Cardiac muscle cell (in vitro differentiated cells and primary cell): Measurements from ENCODE around the gene SLC25A48. TPM values are rescaled to one million over a fixed set of nuclear protein-coding genes. Genes with fewer than 3 reads are reported as not detected.

Source experiments
- DNase-seq, 2 donors: peaks; one replicate each; pipeline versions ENCODE4 v3.0.0 to v3.0.0-alpha.2; 2010 to 2017; ENCODE audit warnings: low read depth in 1 of 2, low spot score in 1 of 2
- H3K27ac ChIP-seq: fragments of 200-600 bp; sonication (generic); 2 replicates; pipeline ENCODE4 v1.5.1; 2016
- H3K27me3 ChIP-seq: fragments of 200-600 bp; sonication (generic); 2 replicates; pipeline ENCODE4 v1.6.0; 2016; ENCODE audit warnings: control low read depth
- H3K36me3 ChIP-seq: fragments of 200-600 bp; sonication (generic); 2 replicates; pipeline ENCODE4 v1.5.1; 2016; ENCODE audit warnings: control low read depth
- H3K4me1 ChIP-seq: fragments of 200-600 bp; sonication (generic); 2 replicates; pipeline ENCODE4 v1.8.1; 2017; ENCODE audit warnings: low read depth, mild to moderate bottlenecking, mixed run types
- H3K4me3 ChIP-seq: fragments of 200-600 bp; sonication (generic); 2 replicates; pipeline ENCODE4 v1.5.1; 2016; ENCODE audit warnings: mild to moderate bottlenecking
- H3K9me3 ChIP-seq: fragments of 200-600 bp; sonication (generic); 2 replicates; pipeline ENCODE4 v1.5.1; 2017; ENCODE audit warnings: low read depth, mild to moderate bottlenecking, control low read depth
- polyA plus RNA-seq: library from polyadenylated mRNA; unstranded; fragments of >200 nt; fragmentation: Nextera tagmentation; extraction: Ambion mirVana; gene quantifications from 2 replicates; pipeline ENCODE4 v1.2.1, GENCODE V29; 2016
- total RNA-seq: library from RNA; depleted of rRNA; stranded (reverse); fragments of >200 nt; gene quantifications from 2 replicates; pipeline ENCODE4 v1.2.3, GENCODE V29; 2016
- TF ChIP-seq, protein P1 (sequence below): IDR thresholded peaks from 2 replicates; pipeline ENCODE4 v1.5.1; 2012; ENCODE audit warnings: low read depth, mild to moderate bottlenecking, low read length

The SLC25A48 gene
- total and polyA plus RNA-seq, 2 experiments from 2014 or later, result 0.09 to 0.13 TPM

DNA sequence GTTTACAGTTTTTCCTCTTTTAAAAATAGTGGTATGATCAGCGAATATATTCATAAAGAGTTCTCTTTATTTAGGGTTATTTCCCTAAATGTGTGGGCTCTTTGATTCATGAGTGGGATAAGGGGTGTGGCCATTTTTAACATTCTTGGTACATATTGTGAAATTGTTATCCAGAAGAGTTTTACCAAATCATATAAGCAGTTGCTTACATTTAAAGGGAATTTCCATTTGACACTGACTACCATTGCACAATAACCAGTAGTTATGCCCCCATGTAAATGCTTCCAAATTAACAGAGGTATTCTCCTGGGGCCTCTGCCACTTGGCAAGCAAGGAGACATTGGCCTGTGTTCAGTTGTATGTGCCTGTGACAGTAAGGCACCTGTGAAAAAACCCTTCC, 27.2 kb downstream of the SLC25A48 start:
- H3K27me3 ChIP-seq, result no peaks in the 10 kb centered on the region
- no peaks in the 10 kb centered on the region for H3K36me3 ChIP-seq
- DNase-seq, result peak in 1 of 2 donors; percentile 13
- TF ChIP-seq, protein P1, sequence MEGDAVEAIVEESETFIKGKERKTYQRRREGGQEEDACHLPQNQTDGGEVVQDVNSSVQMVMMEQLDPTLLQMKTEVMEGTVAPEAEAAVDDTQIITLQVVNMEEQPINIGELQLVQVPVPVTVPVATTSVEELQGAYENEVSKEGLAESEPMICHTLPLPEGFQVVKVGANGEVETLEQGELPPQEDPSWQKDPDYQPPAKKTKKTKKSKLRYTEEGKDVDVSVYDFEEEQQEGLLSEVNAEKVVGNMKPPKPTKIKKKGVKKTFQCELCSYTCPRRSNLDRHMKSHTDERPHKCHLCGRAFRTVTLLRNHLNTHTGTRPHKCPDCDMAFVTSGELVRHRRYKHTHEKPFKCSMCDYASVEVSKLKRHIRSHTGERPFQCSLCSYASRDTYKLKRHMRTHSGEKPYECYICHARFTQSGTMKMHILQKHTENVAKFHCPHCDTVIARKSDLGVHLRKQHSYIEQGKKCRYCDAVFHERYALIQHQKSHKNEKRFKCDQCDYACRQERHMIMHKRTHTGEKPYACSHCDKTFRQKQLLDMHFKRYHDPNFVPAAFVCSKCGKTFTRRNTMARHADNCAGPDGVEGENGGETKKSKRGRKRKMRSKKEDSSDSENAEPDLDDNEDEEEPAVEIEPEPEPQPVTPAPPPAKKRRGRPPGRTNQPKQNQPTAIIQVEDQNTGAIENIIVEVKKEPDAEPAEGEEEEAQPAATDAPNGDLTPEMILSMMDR, result no peak
- H3K4me3 ChIP-seq, result no peak overlapping the region
- no peaks in the 10 kb centered on the region for H3K4me1 ChIP-seq
- H3K27ac ChIP-seq, result no peak overlapping the region
- no peaks in the 10 kb centered on the region for H3K9me3 ChIP-seq

DNA sequence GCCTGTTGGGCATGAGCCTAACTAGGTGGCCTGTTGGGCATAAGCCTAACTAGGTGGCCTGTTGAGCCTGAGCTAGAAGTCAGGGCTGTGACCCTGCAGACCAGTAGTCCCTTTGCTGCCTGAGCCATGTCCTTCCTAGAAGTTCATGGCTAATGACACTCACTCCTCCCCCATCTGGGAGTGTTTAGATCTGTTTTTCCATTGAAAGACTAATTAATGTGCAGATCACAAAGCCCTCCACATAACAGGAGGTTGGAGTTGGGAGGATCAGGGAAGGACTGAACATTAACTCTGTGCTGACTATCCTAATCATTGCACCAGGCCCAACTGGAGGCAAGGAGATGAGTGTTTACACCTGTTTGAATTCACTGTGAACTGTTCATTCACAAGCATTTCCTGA, 27.6 kb downstream of the SLC25A48 start:
- H3K9me3 ChIP-seq, result no peaks in the 10 kb centered on the region
- no peak for DNase-seq

DNA sequence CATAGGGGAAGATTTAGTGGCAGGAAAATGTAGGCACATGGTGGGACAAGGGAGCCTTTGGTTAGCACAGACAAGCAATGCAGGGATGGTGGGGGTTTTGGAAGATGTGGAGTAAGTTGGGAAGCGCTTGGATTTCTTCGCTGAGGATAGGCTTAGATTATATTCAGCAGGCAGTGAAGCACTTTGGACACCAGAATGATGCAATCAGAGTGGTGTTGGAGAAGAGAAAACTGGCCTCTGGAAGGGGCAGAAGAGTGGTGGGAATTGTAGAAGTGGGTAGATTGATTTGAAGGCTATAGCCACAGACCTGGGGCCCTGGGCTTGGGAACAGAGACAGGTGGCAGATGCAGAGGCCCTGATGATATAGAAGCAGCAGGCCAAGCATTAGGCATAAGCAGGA, 28.3 kb downstream of the SLC25A48 start:
- Histone ChIP-seq H3K4me3 (no peak overlapping the region), H3K27me3 (peaks cover under 1% of the 10 kb centered on the region)

More for the DNA sequence above, 27.6 kb downstream of the SLC25A48 start:
- Histone ChIP-seq H3K36me3 (no peaks in the 10 kb centered on the region), H3K4me1 (no peaks in the 10 kb centered on the region), H3K27ac (no peak overlapping the region), H3K4me3 (no peak overlapping the region), H3K27me3 (no peaks in the 10 kb centered on the region)
- TF ChIP-seq, protein P1, result no peak

DNA sequence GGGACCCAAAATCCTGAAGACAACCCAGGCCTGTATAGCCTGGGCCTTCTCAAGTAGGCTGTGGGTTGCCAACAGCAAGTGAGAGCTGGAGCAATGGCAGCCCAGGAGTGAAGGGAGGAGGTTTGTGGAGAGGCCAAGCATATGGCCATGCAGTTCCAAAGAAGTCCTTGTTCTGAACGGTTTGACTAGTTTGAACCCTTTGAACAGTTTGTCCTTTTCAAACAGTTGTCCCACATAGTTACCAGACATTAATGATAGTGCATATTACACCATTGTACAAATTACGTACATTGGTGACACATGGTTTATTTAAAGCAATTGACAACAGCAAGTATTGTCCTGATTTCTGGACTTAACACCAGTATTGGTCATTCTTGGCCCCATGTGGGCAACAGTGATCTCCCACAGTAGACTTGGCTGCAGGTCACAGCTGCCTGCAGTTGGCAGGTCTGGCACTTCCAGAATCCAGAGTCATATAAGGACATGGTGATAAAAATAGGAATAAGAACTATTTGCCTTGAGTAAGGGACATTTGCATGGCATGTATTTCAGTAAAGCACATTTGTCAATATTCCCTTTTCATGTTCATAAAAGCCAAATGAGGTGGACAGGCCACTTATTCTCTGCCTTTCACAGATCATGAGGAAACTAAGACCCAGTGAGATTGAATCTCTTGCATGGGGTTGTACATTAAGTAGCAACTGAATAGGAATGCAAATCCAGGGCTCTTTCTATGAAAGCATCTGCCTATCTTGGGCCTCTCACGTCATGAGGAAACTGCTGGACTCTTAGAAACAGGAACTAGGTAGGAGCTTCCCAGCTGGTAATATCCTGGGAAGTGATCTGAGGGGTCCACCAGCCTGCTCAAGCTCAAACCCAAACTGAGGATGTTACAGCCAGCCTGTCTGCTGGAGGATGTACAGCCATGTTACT, 30.3 kb downstream of the SLC25A48 start:
- DNase-seq, result no peak
- H3K27ac ChIP-seq, result no peak overlapping the region
- H3K9me3 ChIP-seq, result no peaks in the 10 kb centered on the region
- H3K4me1 ChIP-seq, result no peaks in the 10 kb centered on the region
- peaks cover 5% of the 10 kb centered on the region for H3K27me3 ChIP-seq
- H3K36me3 ChIP-seq, result no peaks in the 10 kb centered on the region
- H3K4me3 ChIP-seq, result no peak overlapping the region
- TF ChIP-seq, protein P1, result no peak

More for the DNA sequence above, 28.3 kb downstream of the SLC25A48 start:
- Histone ChIP-seq H3K9me3 (no peaks in the 10 kb centered on the region), H3K36me3 (no peaks in the 10 kb centered on the region), H3K27ac (no peak overlapping the region), H3K4me1 (no peaks in the 10 kb centered on the region)
- DNase-seq, result no peak
- TF ChIP-seq, protein P1, result no peak

DNA sequence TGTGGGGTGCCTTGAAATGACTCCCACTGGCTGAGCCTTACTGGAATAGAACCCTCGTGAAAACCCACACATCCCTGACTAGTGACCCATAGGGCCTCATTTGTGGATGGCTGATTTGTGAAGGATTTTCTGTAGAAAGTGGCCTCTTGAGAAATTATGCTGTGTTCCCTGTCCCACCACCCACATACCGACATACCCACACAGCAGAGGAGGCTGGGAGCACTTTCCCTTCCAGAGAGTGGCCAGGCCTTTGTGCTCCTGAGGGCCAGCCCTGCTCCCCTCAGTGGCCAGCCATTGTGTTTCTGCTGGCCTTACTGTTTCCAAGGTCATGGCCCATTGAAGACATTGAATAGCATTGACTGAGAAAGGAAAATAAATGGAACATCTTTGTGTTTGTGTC, 31.6 kb downstream of the SLC25A48 start:
- TF ChIP-seq, protein P1, result no peak

More for the DNA sequence above, 31.6 kb downstream of the SLC25A48 start:
- Histone ChIP-seq H3K9me3 (no peaks in the 10 kb centered on the region), H3K36me3 (no peaks in the 10 kb centered on the region), H3K4me3 (no peak overlapping the region), H3K27me3 (peaks cover 5% of the 10 kb centered on the region), H3K4me1 (no peaks in the 10 kb centered on the region), H3K27ac (no peak overlapping the region)
- DNase-seq, result no peak
